Measurements from ENCODE around the gene HOPX. TPM values are rescaled to one million over a fixed set of nuclear protein-coding genes. Genes with fewer than 3 reads are reported as not detected.

Gene HOPX
- polyA plus RNA-seq, 2 of the 4 experiments (the other 2 are of a cell fraction): not detected

DNA sequence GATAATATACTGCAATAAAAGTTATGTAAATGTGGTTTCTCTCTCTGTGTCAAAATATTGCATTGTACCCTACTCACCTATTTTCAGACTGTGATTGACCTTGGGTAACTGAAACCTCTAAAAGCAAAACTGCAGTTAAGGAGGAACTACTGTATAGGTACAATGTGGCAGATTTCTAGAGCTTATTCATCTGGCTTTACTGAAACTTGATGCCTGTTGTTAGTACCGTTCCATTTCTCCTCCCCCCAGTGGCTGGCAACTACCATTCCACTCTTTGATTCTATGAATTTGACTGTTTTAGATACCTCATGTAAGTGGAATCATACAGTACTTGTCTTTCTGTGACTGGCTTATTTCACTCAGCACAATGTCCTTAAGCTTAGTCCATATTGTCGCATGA is 61.9 kb downstream of the HOPX start:
- ChIA-PET POLR2A (no interaction called here), CTCF (interaction anchor here (0.5 to 1.1 kb wide), 3 partner anchors 19 to 181 kb away, joined by 3 to 4 read pairs (median 3); no protein-coding TSS in a partner anchor)
- WGBS (ENCODE audit: missing lambda C conversion rate): 55% methylated on average over 2 of the region's 2 CpGs
- TF ChIP-seq, protein P1, sequence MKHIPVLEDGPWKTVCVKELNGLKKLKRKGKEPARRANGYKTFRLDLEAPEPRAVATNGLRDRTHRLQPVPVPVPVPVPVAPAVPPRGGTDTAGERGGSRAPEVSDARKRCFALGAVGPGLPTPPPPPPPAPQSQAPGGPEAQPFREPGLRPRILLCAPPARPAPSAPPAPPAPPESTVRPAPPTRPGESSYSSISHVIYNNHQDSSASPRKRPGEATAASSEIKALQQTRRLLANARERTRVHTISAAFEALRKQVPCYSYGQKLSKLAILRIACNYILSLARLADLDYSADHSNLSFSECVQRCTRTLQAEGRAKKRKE (CRISPR knock-in tag; IDR thresholded peaks at IDR 0.05; ENCODE audit: low read depth): no peak
- TF ChIP-seq RARB (CRISPR knock-in tag; IDR thresholded peaks at IDR 0.05) (no peak), CTCF (IDR thresholded peaks at IDR 0.05) (no peak), FOXS1 (CRISPR knock-in tag; IDR thresholded peaks at IDR 0.05) (no peak), GATA3 (IDR thresholded peaks at IDR 0.05; ENCODE audit: borderline replicate concordance) (no peak), EHMT2 (IDR thresholded peaks at IDR 0.05; ENCODE audit: low read depth) (no peak), RNF2 (IDR thresholded peaks at IDR 0.05; ENCODE audit: borderline replicate concordance, low read depth) (no peak), SREBF2 (IDR thresholded peaks at IDR 0.05) (no peak), ZFP36 (IDR thresholded peaks at IDR 0.05; ENCODE audit: borderline replicate concordance, partially characterized antibody) (no peak), KDM5A (IDR thresholded peaks at IDR 0.05) (no peak), NR3C1 (IDR thresholded peaks at IDR 0.05) (no peak), EHF (CRISPR knock-in tag; IDR thresholded peaks at IDR 0.05) (no peak), MYC (IDR thresholded peaks at IDR 0.05; ENCODE audit: borderline replicate concordance, low read length) (no peak), KDM1A (IDR thresholded peaks at IDR 0.05; ENCODE audit: low read depth) (no peak)
- Histone ChIP-seq H3K4me1 (no peaks in the 10 kb centered on the region), H3K27ac (no peak overlapping the region), H3K4me3 (no peak overlapping the region), H3K4me2 (no peak overlapping the region), H3K9me3 (no peaks in the 10 kb centered on the region)
- no peak for FAIRE-seq
- no peak for DNase-seq (ENCODE audit: low read depth in 1 of 2, low spot score in 1 of 2)
- no peak for ATAC-seq

DNA sequence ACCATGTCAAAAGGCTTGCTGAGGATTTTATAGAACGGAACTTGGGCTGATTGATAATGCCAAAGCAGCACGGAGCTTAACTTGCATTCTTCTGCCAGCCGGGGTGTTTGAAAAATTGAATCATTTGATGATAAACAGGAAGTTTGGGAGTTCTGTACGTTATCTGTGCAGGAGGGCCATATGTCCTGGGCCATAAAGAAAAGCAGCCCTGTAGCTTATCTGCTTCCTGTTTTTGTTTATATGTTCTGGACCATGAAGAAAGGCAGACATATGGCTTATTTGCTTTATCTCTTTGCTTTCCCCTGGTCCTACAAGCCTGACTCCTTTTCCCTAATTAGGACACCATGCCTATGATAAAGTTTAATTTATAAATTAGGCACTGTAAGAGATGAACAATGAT is 62.4 kb downstream of the HOPX start:
- CTCF ChIA-PET: interaction anchor here (0.5 to 1.1 kb wide), 3 partner anchors 19 to 182 kb away, joined by 3 to 4 read pairs (median 3); no protein-coding TSS in a partner anchor
- FAIRE-seq (no peak), ATAC-seq (no peak), DNase-seq (ENCODE audit: low read depth in 1 of 2, low spot score in 1 of 2) (no peak)
- Histone ChIP-seq H3K4me2 (no peak overlapping the region), H3K4me3 (no peak overlapping the region), H3K27ac (no peak overlapping the region), H3K4me1 (no peaks in the 10 kb centered on the region), H3K9me3 (no peaks in the 10 kb centered on the region)
- TF ChIP-seq PHF8 (IDR thresholded peaks at IDR 0.05; ENCODE audit: borderline replicate concordance, low read depth) (no peak), HOXB5 (CRISPR knock-in tag; IDR thresholded peaks at IDR 0.05) (no peak), CEBPB (IDR thresholded peaks at IDR 0.05) (no peak), CHD2 (IDR thresholded peaks at IDR 0.05; ENCODE audit: low read length, partially characterized antibody) (no peak)
- 58% methylated on average over 4 of the region's 4 CpGs for WGBS (ENCODE audit: missing lambda C conversion rate)
- POLR2A ChIA-PET: no interaction called here

DNA sequence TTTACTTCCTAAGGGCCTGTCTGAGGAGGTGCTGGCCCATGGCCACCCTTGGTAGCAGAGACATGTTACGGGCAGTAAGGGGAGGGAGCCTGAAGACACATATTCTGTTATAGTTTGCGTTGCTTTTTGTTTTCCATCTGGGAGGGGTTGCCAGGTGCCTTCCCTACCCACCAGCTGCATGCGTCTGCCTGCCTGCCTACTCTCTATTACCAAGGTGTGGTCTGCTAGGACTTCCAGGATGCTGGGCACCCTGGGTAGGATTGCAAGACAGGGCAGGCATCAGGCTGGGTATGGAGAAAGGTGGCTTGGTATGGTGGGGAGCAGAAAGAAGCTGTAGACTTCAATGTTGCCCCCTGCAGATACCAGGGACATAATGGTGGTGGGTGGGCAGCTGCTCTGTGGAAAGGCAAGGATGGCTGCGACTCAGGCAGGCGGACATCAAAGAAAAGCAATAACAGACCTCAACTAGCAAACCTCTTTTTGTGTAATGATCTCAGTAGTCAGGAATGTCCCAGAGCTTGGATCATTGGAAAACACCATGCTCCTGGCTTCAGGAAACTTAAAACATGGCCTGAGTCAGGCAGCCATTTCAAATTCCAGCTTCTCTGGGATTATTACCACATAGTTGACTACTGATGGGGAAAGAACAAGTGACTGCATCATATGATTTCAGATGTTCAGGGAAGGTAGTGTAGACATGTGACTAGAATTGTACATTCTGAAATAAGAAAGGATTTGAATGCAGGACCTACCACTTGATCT is 67.8 kb downstream of the HOPX start:
- CTCF ChIA-PET: interaction anchor here (1.1 to 2.1 kb wide), 3 partner anchors 37 to 186 kb away, joined by 3 to 7 read pairs (median 6); no protein-coding TSS in a partner anchor
- 67% methylated on average over 5 of the region's 5 CpGs for WGBS (ENCODE audit: missing lambda C conversion rate)
- H3K4me1 ChIP-seq: no peaks in the 10 kb centered on the region
- FAIRE-seq: no peak
- no peak for ATAC-seq
- H3K4me3 ChIP-seq: no peak overlapping the region
- POLR2A ChIA-PET: no interaction called here
- no peak overlapping the region for H3K4me2 ChIP-seq
- H3K27ac ChIP-seq: no peak overlapping the region
- H3K9me3 ChIP-seq: no peaks in the 10 kb centered on the region
- DNase-seq (ENCODE audit: low read depth in 1 of 2, low spot score in 1 of 2): peak in 1 of 2 experiments; percentile 5
- TF ChIP-seq, protein P2, sequence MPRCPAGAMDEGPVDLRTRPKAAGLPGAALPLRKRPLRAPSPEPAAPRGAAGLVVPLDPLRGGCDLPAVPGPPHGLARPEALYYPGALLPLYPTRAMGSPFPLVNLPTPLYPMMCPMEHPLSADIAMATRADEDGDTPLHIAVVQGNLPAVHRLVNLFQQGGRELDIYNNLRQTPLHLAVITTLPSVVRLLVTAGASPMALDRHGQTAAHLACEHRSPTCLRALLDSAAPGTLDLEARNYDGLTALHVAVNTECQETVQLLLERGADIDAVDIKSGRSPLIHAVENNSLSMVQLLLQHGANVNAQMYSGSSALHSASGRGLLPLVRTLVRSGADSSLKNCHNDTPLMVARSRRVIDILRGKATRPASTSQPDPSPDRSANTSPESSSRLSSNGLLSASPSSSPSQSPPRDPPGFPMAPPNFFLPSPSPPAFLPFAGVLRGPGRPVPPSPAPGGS (IDR thresholded peaks at IDR 0.05): no peak
- TF ChIP-seq HDAC2 (IDR thresholded peaks at IDR 0.05) (no peak), RAD21 (conservative IDR thresholded peaks at IDR 0.05 in 1 of 2, IDR thresholded peaks at IDR 0.05 in 1 of 2) (no peak), HOXB5 (CRISPR knock-in tag; IDR thresholded peaks at IDR 0.05) (no peak), FOSL2 (IDR thresholded peaks at IDR 0.05) (no peak), FOSL2 (CRISPR knock-in tag; IDR thresholded peaks at IDR 0.05) (no peak), EP300 (IDR thresholded peaks at IDR 0.05) (no peak), GATA3 (IDR thresholded peaks at IDR 0.05; ENCODE audit: borderline replicate concordance) (no peak), TFCP2L1 (CRISPR knock-in tag; IDR thresholded peaks at IDR 0.05) (no peak), CBX2 (IDR thresholded peaks at IDR 0.05; ENCODE audit: borderline replicate concordance, low read depth) (no peak), USF2 (IDR thresholded peaks at IDR 0.05) (no peak), MAFK (IDR thresholded peaks at IDR 0.05; ENCODE audit: partially characterized antibody) (no peak), FOXS1 (CRISPR knock-in tag; IDR thresholded peaks at IDR 0.05) (no peak), KDM5A (IDR thresholded peaks at IDR 0.05) (no peak), CBX8 (IDR thresholded peaks at IDR 0.05) (no peak)
- TF ChIP-seq, protein P3, sequence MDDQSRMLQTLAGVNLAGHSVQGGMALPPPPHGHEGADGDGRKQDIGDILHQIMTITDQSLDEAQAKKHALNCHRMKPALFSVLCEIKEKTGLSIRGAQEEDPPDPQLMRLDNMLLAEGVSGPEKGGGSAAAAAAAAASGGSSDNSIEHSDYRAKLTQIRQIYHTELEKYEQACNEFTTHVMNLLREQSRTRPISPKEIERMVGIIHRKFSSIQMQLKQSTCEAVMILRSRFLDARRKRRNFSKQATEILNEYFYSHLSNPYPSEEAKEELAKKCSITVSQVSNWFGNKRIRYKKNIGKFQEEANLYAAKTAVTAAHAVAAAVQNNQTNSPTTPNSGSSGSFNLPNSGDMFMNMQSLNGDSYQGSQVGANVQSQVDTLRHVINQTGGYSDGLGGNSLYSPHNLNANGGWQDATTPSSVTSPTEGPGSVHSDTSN (IDR thresholded peaks at IDR 0.05): no peak

Data from A549 (cell line).